Activated T-cell treated with anti-CD3 and anti-CD28 coated beads, Interleukin-2, amount 50 U/mL, for 24 hours (primary cell): ENCODE results near the gene LGALS16.
"Not testable (repeated sequence)": the region's sequence is repeated elsewhere in the genome, so short reads cannot be mapped to it uniquely, and the experiment has no call there.

Experiments used
- DNase-seq: peaks from one replicate; pipeline ENCODE4 v3.0.0-alpha.2; 2020
- H3K27ac Mint-ChIP-seq: 2 replicates; pipeline ENCODE4 v1.8.0; 2020; ENCODE audit warnings: mild to moderate bottlenecking, mixed read lengths
- H3K27me3 Mint-ChIP-seq: 2 replicates; pipeline ENCODE4 v1.8.0; 2020; ENCODE audit warnings: mixed read lengths
- H3K36me3 Mint-ChIP-seq: 2 replicates; pipeline ENCODE4 v1.8.0; 2020; ENCODE audit warnings: low read depth, mixed read lengths
- H3K4me1 Mint-ChIP-seq: 2 replicates; pipeline ENCODE4 v1.8.0; 2020; ENCODE audit warnings: low read depth, mixed read lengths
- H3K4me3 Mint-ChIP-seq: 2 replicates; pipeline ENCODE4 v1.8.0; 2020; ENCODE audit warnings: mild to moderate bottlenecking, moderate library complexity, mixed read lengths
- H3K9me3 Mint-ChIP-seq: 2 replicates; pipeline ENCODE4 v1.8.0; 2020; ENCODE audit warnings: mixed read lengths

The LGALS16 gene, protein sequence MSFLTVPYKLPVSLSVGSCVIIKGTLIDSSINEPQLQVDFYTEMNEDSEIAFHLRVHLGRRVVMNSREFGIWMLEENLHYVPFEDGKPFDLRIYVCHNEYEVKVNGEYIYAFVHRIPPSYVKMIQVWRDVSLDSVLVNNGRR

DNA sequence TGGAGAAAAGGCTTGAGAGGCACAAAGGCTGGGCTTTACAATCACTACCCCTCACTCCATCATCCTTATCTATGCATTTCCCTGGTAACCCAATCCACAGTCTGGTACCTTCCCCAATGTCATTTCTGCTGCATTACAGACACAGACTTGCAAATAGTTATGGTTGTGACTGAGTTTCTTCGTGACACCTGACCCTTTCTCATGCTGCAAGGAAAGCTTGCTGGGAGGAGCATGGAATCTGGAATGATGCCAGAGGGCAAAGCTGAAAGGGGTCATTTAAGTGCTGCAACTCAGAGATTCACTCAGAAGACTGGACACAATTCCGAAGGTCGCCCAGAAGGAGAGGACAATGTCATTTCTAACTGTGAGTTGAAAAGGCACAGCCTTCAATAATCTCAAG lies at the start of gene LGALS16:
LGALS16 (plus strand) TSS at position 301 of the 400 bp plus-strand sequence; CDS start at position 350, 49 bp downstream.
- no peaks in the 10 kb centered on the region for H3K9me3 Mint-ChIP-seq
- H3K4me3 Mint-ChIP-seq = no peak within 1 kb of the TSS
- no peaks in the 10 kb centered on the region for H3K36me3 Mint-ChIP-seq
- H3K27me3 Mint-ChIP-seq = peaks cover 45% of the 10 kb centered on the region
- DNase-seq = no peak
- no peaks in the 10 kb centered on the region for H3K4me1 Mint-ChIP-seq
- H3K27ac Mint-ChIP-seq = no peak within 1 kb of the TSS

DNA sequence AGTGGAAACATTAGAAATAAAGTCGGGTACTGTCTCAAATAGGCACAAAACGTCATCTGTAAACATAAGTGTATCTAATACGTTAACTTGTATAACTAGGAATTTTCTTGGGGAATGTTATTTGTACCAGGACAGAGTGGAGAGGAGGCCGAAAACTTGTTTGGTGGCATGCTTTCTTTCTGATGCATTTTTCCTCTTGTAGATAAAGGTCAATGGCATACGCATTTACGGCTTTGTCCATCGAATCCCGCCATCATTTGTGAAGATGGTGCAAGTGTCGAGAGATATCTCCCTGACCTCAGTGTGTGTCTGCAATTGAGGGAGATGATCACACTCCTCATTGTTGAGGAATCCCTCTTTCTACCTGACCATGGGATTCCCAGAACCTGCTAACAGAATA lies 48.7 kb upstream of the LGALS16 start:
- H3K4me3 Mint-ChIP-seq = no peak overlapping the region
- DNase-seq = no peak
- peaks cover 1% of the 10 kb centered on the region for H3K9me3 Mint-ChIP-seq
- H3K36me3 Mint-ChIP-seq = no peaks in the 10 kb centered on the region
- H3K4me1 Mint-ChIP-seq = no peaks in the 10 kb centered on the region
- peaks cover 23% of the 10 kb centered on the region for H3K27me3 Mint-ChIP-seq
- H3K27ac Mint-ChIP-seq = no peak overlapping the region

DNA sequence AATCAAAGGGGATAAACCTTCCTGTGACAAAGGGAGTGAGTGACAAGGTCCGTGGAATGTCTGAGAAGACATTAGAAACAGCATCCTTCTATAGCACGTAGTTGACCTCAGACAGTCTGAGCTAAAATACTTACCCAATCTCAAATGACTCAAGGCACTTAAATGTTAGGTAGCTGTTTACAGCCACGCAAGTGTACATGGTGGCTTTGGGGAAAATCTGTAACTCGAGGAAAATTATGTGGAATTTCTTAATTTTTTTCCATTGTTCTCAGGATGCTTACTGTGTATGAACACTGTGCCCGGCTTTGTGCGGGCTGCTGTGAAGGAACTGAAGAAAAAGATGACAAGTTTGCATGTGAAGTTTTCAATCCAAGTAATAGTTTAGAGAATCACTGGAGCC lies 48.2 kb upstream of the LGALS16 start:
- Mint-ChIP-seq H3K4me1 (no peaks in the 10 kb centered on the region), H3K4me3 (no peak overlapping the region), H3K27ac (no peak overlapping the region), H3K27me3 (peaks cover 25% of the 10 kb centered on the region), H3K9me3 (peaks cover 4% of the 10 kb centered on the region), H3K36me3 (no peaks in the 10 kb centered on the region)
- no peak for DNase-seq

GRCh38 chr19:39613597-39613996 lies 42.1 kb upstream of the LGALS16 start:
- no peaks in the 10 kb centered on the region for H3K36me3 Mint-ChIP-seq
- H3K9me3 Mint-ChIP-seq = peaks cover 10% of the 10 kb centered on the region
- H3K4me3 Mint-ChIP-seq = no peak overlapping the region
- H3K27me3 Mint-ChIP-seq = peaks cover 17% of the 10 kb centered on the region
- no peaks in the 10 kb centered on the region for H3K4me1 Mint-ChIP-seq
- DNase-seq = no peak
- no peak overlapping the region for H3K27ac Mint-ChIP-seq

DNA sequence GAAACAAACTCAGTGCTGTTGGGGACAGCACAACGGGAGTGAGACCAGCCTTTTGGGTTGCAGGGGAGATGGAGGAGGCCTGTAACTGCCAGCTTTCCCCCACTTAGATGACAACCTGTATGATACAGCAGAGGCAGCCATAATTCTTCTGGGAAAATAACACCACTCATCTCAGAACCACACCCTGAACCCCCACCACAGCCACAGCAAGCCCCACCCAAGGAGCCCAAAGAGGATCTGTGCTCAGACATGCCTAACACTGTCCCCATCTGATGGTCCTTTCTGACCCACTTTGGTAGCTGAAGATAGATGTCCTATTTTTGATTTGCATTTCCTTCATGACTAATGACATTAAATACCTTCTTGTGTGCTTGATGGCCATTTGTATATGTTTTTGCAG lies 38.0 kb upstream of the LGALS16 start:
- DNase-seq = no peak
- no peak overlapping the region for H3K4me3 Mint-ChIP-seq
- H3K36me3 Mint-ChIP-seq = no peaks in the 10 kb centered on the region
- H3K4me1 Mint-ChIP-seq = no peaks in the 10 kb centered on the region
- H3K9me3 Mint-ChIP-seq = peaks cover 4% of the 10 kb centered on the region
- H3K27ac Mint-ChIP-seq = no peak overlapping the region
- peaks cover 52% of the 10 kb centered on the region for H3K27me3 Mint-ChIP-seq

GRCh38 chr19:39623946-39624345 lies 31.8 kb upstream of the LGALS16 start:
- no peak overlapping the region for H3K27ac Mint-ChIP-seq

GRCh38 chr19:39627631-39628030 lies 28.1 kb upstream of the LGALS16 start:
- H3K27ac Mint-ChIP-seq, H3K4me1 Mint-ChIP-seq, DNase-seq, H3K4me3 Mint-ChIP-seq, H3K36me3 Mint-ChIP-seq, H3K9me3 Mint-ChIP-seq: not testable (repeated sequence)
- peaks cover 43% of the 10 kb centered on the region for H3K27me3 Mint-ChIP-seq

More at GRCh38 chr19:39623946-39624345, 31.8 kb upstream of the LGALS16 start:
- Mint-ChIP-seq H3K9me3 (no peaks in the 10 kb centered on the region), H3K4me1 (no peaks in the 10 kb centered on the region), H3K4me3 (no peak overlapping the region), H3K36me3 (no peaks in the 10 kb centered on the region), H3K27me3 (peaks cover 65% of the 10 kb centered on the region)
- DNase-seq = no peak

- H3K9me3 Mint-ChIP-seq = no peaks in the 10 kb centered on the region
- no peak overlapping the region for H3K4me3 Mint-ChIP-seq
- no peaks in the 10 kb centered on the region for H3K4me1 Mint-ChIP-seq
- DNase-seq = no peak
- peaks cover 52% of the 10 kb centered on the region for H3K27me3 Mint-ChIP-seq
- no peaks in the 10 kb centered on the region for H3K36me3 Mint-ChIP-seq
- no peak overlapping the region for H3K27ac Mint-ChIP-seq
Measured at GRCh38 chr19:39631178-39631577, 24.5 kb upstream of the LGALS16 start.

- H3K9me3 Mint-ChIP-seq = no peaks in the 10 kb centered on the region
- DNase-seq = no peak
- H3K4me1 Mint-ChIP-seq = no peaks in the 10 kb centered on the region
- H3K27ac Mint-ChIP-seq = no peak overlapping the region
- no peaks in the 10 kb centered on the region for H3K36me3 Mint-ChIP-seq
- no peak overlapping the region for H3K4me3 Mint-ChIP-seq
- H3K27me3 Mint-ChIP-seq = peaks cover 54% of the 10 kb centered on the region
Measured at GRCh38 chr19:39631626-39632025, 24.1 kb upstream of the LGALS16 start.

DNA sequence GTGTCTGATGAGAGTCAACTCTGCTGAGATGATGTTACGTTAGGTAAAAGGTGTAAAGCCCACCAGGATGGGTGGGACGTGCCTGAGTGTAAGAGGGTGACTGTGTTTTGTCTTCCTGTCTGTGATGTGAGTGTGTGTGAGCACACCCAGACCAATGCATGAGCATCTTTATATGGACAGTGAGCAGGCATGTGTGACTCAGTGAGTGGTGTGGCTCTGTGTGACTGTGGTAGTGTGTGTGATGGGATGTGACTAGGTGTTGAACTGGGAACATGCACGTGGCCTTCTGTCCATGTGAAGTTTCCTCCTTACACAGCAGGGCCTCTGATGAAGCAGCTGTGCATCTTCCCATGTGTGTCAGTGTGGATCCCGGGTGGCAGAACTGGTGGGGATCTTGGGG lies 17.8 kb upstream of the LGALS16 start:
- Mint-ChIP-seq H3K4me1 (no peaks in the 10 kb centered on the region), H3K27me3 (peaks cover 85% of the 10 kb centered on the region), H3K27ac (no peak overlapping the region), H3K4me3 (no peak overlapping the region), H3K9me3 (no peaks in the 10 kb centered on the region), H3K36me3 (no peaks in the 10 kb centered on the region)
- DNase-seq = no peak

DNA sequence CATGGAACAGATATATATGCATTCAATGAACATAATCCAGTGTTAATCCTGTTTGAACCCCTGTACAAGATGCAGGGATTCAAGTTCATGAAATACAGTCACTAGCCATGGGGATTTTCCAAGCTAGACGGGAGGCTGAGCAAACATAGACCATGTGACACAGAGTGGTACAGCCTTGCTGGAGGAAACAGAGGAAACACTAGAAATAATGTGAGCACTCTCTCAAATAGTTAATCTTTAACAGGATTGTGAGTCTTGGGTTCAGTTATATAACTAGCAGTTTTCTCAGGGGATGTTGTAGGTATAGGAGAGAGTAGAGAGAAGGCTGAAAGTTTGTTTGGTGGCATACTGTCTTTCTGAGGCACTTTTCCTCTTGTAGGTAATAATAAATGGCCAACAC lies 13.9 kb upstream of the LGALS16 start:
- H3K9me3 Mint-ChIP-seq = no peaks in the 10 kb centered on the region
- no peak overlapping the region for H3K4me3 Mint-ChIP-seq
- H3K27me3 Mint-ChIP-seq = peaks cover 86% of the 10 kb centered on the region
- no peaks in the 10 kb centered on the region for H3K4me1 Mint-ChIP-seq
- no peak for DNase-seq
- H3K27ac Mint-ChIP-seq = no peak overlapping the region
- H3K36me3 Mint-ChIP-seq = no peaks in the 10 kb centered on the region

DNA sequence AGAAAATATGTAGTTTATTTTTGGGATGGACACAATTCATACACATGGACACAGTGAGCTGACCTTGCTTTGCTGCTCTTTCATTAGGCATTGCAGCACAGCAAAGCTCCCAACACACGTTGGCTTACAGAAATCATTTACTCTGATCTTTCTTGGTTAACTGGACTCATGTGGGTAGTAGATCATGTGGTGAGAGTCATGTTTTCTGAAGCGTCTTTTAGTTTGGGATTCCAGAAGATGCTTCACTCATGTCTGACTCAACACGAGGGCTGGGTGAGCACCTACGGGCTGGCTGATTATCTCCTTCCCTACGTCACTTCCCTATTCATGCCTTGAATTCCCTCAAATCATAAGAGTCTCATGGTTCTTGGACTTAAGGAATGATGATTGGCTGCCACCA lies 12.1 kb upstream of the LGALS16 start:
- H3K36me3 Mint-ChIP-seq = no peaks in the 10 kb centered on the region
- H3K27me3 Mint-ChIP-seq = peaks cover 86% of the 10 kb centered on the region

DNA sequence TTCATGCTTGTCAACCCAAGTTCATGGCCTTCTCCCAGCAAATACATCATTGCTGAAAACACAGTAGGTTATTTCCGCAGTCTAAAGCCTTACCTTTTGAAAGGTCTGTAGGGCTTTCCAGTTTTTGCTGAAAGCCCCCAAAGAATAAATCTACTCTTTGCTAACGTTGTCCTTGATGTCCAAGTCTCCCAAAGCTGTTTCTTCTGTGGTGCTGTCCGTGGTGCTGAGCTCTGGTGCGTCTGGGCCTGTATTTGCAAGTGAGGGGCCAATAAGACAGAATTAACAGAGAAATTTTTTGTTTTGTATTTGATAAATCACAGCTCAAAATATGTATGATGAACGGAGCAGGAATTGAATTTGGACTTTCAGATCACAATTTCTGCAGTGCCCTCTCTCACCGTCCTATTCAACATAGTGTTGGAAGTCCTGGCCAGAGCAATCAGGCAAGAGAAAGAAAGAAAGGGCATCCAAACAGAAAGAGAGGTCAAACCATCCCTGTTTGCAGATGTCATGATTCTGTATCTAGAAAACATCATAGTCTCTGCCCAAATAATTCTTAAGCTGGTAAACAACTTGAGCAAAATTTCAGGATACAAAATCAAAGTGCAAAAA lies 9.8 kb upstream of the LGALS16 start:
- no peaks in the 10 kb centered on the region for H3K4me1 Mint-ChIP-seq
- peaks cover 86% of the 10 kb centered on the region for H3K27me3 Mint-ChIP-seq
- H3K27ac Mint-ChIP-seq = no peak overlapping the region
- H3K9me3 Mint-ChIP-seq = no peaks in the 10 kb centered on the region
- no peaks in the 10 kb centered on the region for H3K36me3 Mint-ChIP-seq
- no peak for DNase-seq
- no peak overlapping the region for H3K4me3 Mint-ChIP-seq

More for the DNA sequence above, 12.1 kb upstream of the LGALS16 start:
- no peaks in the 10 kb centered on the region for H3K9me3 Mint-ChIP-seq
- H3K4me3 Mint-ChIP-seq = no peak overlapping the region
- H3K4me1 Mint-ChIP-seq = no peaks in the 10 kb centered on the region
- H3K27ac Mint-ChIP-seq = no peak overlapping the region
- DNase-seq = no peak

GRCh38 chr19:39647918-39648317 lies 7.8 kb upstream of the LGALS16 start:
- Mint-ChIP-seq H3K27ac (no peak overlapping the region), H3K36me3 (no peaks in the 10 kb centered on the region), H3K4me1 (no peaks in the 10 kb centered on the region), H3K27me3 (peaks cover 86% of the 10 kb centered on the region), H3K4me3 (no peak overlapping the region), H3K9me3 (no peaks in the 10 kb centered on the region)
- DNase-seq = no peak

DNA sequence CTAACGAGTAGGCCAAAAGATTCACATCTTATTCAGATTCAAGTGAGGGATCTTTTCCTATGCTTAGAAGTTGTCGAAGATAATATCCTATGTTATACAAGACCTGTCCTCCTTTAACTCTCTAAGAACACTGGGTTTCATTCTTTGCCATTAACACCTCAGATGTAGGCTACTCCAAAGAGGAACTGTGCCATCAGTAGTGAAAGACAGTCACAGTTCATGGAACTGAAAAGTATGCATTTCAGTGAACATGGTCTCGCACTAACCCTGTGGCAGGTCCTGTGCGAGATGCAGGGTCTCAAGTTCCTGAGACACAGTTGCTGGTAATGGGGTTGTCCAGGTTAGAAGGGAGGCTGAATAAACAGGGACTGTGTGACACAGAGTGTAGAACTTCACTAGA lies 4.1 kb downstream of the LGALS16 start:
- peaks cover 5% of the 10 kb centered on the region for H3K4me1 Mint-ChIP-seq
- no peak for DNase-seq
- peaks cover 16% of the 10 kb centered on the region for H3K27me3 Mint-ChIP-seq
- H3K9me3 Mint-ChIP-seq = no peaks in the 10 kb centered on the region
- no peak overlapping the region for H3K27ac Mint-ChIP-seq
- no peaks in the 10 kb centered on the region for H3K36me3 Mint-ChIP-seq
- no peak overlapping the region for H3K4me3 Mint-ChIP-seq

DNA sequence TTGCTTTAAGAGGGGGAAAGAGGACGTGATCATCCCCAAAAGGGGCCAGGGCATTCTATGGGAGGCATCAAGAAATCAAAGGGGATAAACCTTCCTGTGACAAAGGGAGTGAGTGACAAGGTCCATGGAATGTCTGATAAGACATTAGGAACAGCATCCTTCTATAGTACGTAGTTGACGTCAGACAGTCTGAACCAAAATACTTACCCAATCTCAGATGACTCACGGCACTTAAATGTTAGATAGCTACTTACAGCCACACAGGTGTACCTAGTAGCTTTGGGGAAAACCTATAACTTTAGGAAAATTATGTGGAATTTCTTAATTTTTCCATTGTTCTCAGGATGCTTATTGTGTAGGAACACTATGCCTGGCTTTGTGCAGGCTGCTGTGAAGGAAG lies 4.9 kb downstream of the LGALS16 start:
- H3K4me1 Mint-ChIP-seq = peaks cover 5% of the 10 kb centered on the region
- no peaks in the 10 kb centered on the region for H3K36me3 Mint-ChIP-seq
- H3K27me3 Mint-ChIP-seq = peaks cover 15% of the 10 kb centered on the region

More for the DNA sequence above, 4.9 kb downstream of the LGALS16 start:
- no peak overlapping the region for H3K4me3 Mint-ChIP-seq
- H3K9me3 Mint-ChIP-seq = no peaks in the 10 kb centered on the region
- DNase-seq = no peak
- no peak overlapping the region for H3K27ac Mint-ChIP-seq
